Neuron (in vitro differentiated cells): ENCODE results near the gene CASP12.

Source experiments
- H2AFZ ChIP-seq: one replicate; pipeline ENCODE4 v1.6.1; 2013; ENCODE audit warnings: low read depth, mild to moderate bottlenecking, inconsistent platforms, low read length, moderate library complexity
- H3K27me3 ChIP-seq: one replicate; pipeline ENCODE4 v1.6.1; 2013; ENCODE audit warnings: low read length; ENCODE audit not compliant: insufficient read depth
- H3K36me3 ChIP-seq: one replicate; pipeline ENCODE4 v1.6.1; 2013; ENCODE audit warnings: low read length; ENCODE audit not compliant: insufficient read depth
- H3K4me1 ChIP-seq: one replicate; pipeline ENCODE4 v1.6.1; 2013; ENCODE audit warnings: low read length; ENCODE audit not compliant: insufficient read depth
- H3K4me3 ChIP-seq: 2 replicates; pipeline ENCODE4 v1.5.1; 2013; ENCODE audit warnings: mild to moderate bottlenecking, low read length, moderate library complexity
- H3K9me3 ChIP-seq: one replicate; pipeline ENCODE4 v1.6.1; 2013; ENCODE audit warnings: low read length

Gene CASP12

GRCh38 chr11:104912102-104912501 lies 13.8 kb upstream of the CASP12 start:
- Histone ChIP-seq H3K9me3 (no peaks in the 10 kb centered on the region), H3K27me3 (no peaks in the 10 kb centered on the region), H3K36me3 (no peaks in the 10 kb centered on the region), H2AFZ (no peak overlapping the region), H3K4me3 (no peak overlapping the region), H3K4me1 (no peaks in the 10 kb centered on the region)

DNA sequence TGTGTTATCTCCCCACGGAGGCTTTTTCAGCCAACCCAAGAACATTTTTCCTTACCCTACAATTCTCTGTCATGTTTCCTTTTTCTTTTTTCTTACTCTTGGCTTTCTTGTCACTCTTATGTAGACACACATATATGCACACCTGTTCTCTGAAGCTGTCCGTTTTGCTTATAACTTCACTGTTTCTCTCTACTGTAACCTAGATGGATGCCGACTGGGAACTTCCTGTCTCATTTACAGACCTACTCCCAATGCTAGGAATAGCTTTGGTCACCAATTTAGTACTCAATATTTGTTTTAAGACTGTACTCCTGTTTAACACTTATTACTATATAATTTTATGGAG lies 9.9 kb upstream of the CASP12 start:
- no peaks in the 10 kb centered on the region for H3K36me3 ChIP-seq

GRCh38 chr11:104907521-104908185 lies 9.4 kb upstream of the CASP12 start:
- Histone ChIP-seq H3K27me3 (no peaks in the 10 kb centered on the region), H3K4me3 (no peak overlapping the region), H3K9me3 (no peaks in the 10 kb centered on the region), H2AFZ (no peak overlapping the region), H3K4me1 (no peaks in the 10 kb centered on the region), H3K36me3 (no peaks in the 10 kb centered on the region)

More for the DNA sequence above, 9.9 kb upstream of the CASP12 start:
- H2AFZ ChIP-seq, result no peak overlapping the region
- no peaks in the 10 kb centered on the region for H3K4me1 ChIP-seq
- H3K9me3 ChIP-seq, result no peaks in the 10 kb centered on the region
- no peak overlapping the region for H3K4me3 ChIP-seq
- no peaks in the 10 kb centered on the region for H3K27me3 ChIP-seq

GRCh38 chr11:104905271-104905670 lies 7.0 kb upstream of the CASP12 start:
- H3K4me3 ChIP-seq, result no peak overlapping the region
- no peaks in the 10 kb centered on the region for H3K4me1 ChIP-seq
- H2AFZ ChIP-seq, result no peak overlapping the region

DNA sequence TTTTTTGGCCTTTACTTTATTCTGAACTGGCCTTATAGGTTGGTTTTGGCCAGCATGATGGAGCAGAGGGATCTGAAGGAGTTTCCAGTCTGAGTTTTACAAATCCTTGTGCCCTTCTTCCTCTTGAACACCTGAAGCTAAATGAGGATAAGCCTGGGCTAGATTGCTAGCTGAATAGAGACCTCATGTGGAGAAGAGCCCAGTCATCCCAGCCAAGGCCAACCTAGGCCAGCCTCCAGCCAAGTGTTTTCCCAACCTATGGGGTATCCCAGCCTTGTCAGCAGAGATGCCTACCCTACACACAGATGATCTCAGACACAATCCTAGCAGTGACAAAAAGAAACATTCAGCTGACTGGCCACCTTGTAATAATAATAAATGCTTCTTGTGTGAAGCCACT lies 966 bp upstream of the CASP12 start:
- Histone ChIP-seq H3K9me3 (no peaks in the 10 kb centered on the region), H3K4me1 (no peaks in the 10 kb centered on the region), H3K4me3 (no peak overlapping the region), H3K27me3 (no peaks in the 10 kb centered on the region), H3K36me3 (no peaks in the 10 kb centered on the region), H2AFZ (no peak overlapping the region)

More at GRCh38 chr11:104905271-104905670, 7.0 kb upstream of the CASP12 start:
- Histone ChIP-seq H3K36me3 (no peaks in the 10 kb centered on the region), H3K9me3 (no peaks in the 10 kb centered on the region), H3K27me3 (no peaks in the 10 kb centered on the region)

DNA sequence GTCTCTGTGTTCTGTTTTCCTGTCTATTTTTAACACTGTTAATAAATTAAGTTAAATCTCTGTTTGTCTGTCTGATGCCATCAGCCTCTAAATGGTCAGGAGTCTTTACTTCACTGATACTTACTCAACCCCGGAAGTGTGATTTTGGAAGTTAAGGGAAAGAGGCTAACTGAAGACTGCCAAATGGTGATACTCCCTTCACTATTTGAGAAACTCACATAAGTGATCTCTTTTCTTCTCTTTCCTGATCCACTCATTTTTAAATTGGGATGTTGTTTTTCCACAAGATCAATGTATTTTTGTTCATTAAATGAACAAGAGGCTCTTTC lies 389 bp upstream of the CASP12 start:
- no peak overlapping the region for H2AFZ ChIP-seq
- no peaks in the 10 kb centered on the region for H3K27me3 ChIP-seq
- H3K4me3 ChIP-seq, result no peak overlapping the region
- no peaks in the 10 kb centered on the region for H3K9me3 ChIP-seq
- H3K36me3 ChIP-seq, result no peaks in the 10 kb centered on the region
- no peaks in the 10 kb centered on the region for H3K4me1 ChIP-seq

DNA sequence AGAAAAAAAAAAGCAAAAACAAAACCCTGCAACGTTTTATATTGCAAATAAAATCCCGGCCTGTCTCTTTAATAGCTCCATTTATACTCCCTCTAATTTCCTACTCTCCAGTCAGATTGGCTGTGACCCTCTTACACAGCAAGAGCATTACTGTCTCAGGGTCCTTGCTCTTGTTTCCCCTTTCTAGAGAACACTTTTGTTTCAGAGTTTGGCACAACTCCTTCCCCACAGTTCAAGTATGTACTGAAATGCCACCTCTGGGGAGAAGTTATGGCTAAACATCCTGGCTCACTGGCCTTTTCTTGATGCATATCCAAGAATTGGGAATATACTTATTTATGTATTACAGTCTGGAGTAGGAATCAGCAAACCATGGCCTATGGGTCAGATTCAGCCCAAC lies 2.6 kb downstream of the CASP12 start:
- no peaks in the 10 kb centered on the region for H3K27me3 ChIP-seq
- H3K36me3 ChIP-seq, result no peaks in the 10 kb centered on the region
- H3K9me3 ChIP-seq, result no peaks in the 10 kb centered on the region
- no peaks in the 10 kb centered on the region for H3K4me1 ChIP-seq
- H2AFZ ChIP-seq, result no peak overlapping the region
- no peak overlapping the region for H3K4me3 ChIP-seq

DNA sequence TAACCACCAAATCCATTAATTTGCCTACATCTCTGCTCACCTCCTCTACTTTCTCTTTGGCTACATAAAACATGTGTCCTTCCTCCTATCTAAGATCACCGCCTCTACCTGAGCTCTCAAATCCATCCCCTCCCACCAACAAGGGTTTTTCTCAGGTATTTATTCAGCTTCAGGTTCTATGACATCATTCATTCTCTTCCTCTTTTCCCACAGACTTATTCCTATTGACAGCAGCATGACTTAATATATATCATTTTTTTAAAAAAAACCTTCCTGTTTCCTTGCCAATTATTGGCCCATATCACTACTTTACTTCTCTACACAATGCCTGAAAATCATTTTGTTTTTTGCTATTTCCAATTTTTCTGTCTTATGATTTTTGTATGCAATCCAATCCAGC lies 4.4 kb downstream of the CASP12 start:
- Histone ChIP-seq H3K4me3 (no peak overlapping the region), H2AFZ (no peak overlapping the region), H3K9me3 (no peaks in the 10 kb centered on the region), H3K4me1 (no peaks in the 10 kb centered on the region), H3K36me3 (no peaks in the 10 kb centered on the region), H3K27me3 (no peaks in the 10 kb centered on the region)

DNA sequence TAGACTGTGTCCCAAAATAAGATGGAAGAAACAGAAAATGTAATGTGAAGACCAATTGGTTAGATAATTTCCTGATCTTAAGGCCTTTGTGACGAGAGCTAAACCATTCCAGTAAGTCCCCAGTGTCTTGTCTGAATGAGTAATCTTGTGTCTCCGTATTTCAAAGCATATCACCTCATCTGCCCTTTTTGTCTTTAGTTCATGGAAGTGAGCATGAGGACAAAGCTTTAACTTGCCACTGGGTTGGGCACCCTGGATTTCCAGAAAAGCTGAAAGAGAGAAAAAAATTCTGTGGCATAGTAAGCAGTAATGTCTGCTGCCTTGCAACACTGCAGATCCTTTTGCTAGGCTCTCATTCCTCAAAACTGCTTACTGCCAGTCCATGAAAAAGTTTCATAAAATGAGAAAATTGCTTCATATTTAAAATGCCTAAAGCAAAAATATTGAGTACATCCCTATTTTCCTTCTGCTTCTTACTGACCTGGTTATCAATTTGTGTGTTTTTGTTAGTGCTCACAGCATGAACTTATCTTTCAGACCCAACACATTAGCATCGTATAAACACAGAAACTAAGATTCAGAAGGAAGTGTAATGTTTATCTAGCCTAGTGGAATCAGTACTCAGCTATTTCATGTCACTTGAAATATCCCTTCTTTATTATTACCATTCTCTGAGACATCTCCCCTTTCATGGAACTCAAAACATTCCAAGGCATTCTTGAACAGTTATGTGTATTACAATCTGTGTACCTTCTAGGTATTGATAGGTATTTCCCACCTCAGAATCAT lies 5.3 kb downstream of the CASP12 start:
- Histone ChIP-seq H3K9me3 (no peaks in the 10 kb centered on the region), H2AFZ (no peak overlapping the region), H3K4me1 (no peaks in the 10 kb centered on the region), H3K27me3 (no peaks in the 10 kb centered on the region), H3K4me3 (no peak overlapping the region), H3K36me3 (no peaks in the 10 kb centered on the region)

- no peaks in the 10 kb centered on the region for H3K4me1 ChIP-seq
- H3K4me3 ChIP-seq, result no peak overlapping the region
- no peak overlapping the region for H2AFZ ChIP-seq
- H3K27me3 ChIP-seq, result no peaks in the 10 kb centered on the region
- H3K36me3 ChIP-seq, result no peaks in the 10 kb centered on the region
- H3K9me3 ChIP-seq, result no peaks in the 10 kb centered on the region
Measured at GRCh38 chr11:104891135-104891534, 7.1 kb downstream of the CASP12 start.

GRCh38 chr11:104883342-104883741 lies 14.9 kb downstream of the CASP12 start:
- H3K36me3 ChIP-seq, result no peaks in the 10 kb centered on the region
- H3K4me1 ChIP-seq, result no peaks in the 10 kb centered on the region
- H3K9me3 ChIP-seq, result no peaks in the 10 kb centered on the region
- no peak overlapping the region for H2AFZ ChIP-seq
- H3K4me3 ChIP-seq, result no peak overlapping the region
- no peaks in the 10 kb centered on the region for H3K27me3 ChIP-seq

GRCh38 chr11:104881117-104881794 lies 17.0 kb downstream of the CASP12 start:
- H3K4me3 ChIP-seq, result no peak overlapping the region

GRCh38 chr11:104879514-104880190 lies 18.6 kb downstream of the CASP12 start:
- Histone ChIP-seq H2AFZ (no peak overlapping the region), H3K9me3 (no peaks in the 10 kb centered on the region), H3K36me3 (no peaks in the 10 kb centered on the region), H3K4me1 (no peaks in the 10 kb centered on the region), H3K27me3 (no peaks in the 10 kb centered on the region), H3K4me3 (no peak overlapping the region)

More at GRCh38 chr11:104881117-104881794, 17.0 kb downstream of the CASP12 start:
- H3K4me1 ChIP-seq, result no peaks in the 10 kb centered on the region
- no peaks in the 10 kb centered on the region for H3K27me3 ChIP-seq
- H3K36me3 ChIP-seq, result no peaks in the 10 kb centered on the region
- no peak overlapping the region for H2AFZ ChIP-seq
- H3K9me3 ChIP-seq, result no peaks in the 10 kb centered on the region
